GM11168 (cell line): ENCODE data around the gene SPATA13.

Experiments
- in situ Hi-C: fragments of 300-500 bp; cut with MboI; formaldehyde crosslinking; loops from one replicate; pipeline ENCODE4 v1.12.0; 2022; ENCODE audit warnings: low sequenced_read_pairs; ENCODE audit not compliant: unreplicated experiment

Gene SPATA13

DNA sequence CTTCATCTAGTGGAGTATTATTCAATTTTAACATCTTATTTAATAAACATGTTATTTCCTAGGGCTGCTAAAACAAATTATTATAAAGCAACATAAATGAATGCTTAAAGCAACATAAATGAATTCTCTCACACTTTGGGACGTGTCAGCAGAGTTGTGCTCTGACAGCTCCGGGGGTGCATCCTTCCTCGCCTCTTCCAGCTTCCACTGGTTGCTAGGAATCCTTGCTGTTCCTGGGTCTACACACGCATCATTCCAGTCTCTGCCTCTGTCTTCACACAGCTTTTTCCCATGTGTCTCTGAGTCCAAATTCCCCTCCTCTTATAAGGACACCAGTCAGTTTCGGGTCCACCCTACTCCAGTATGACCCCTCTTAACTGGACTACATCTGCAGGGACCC is 21.6 kb upstream of the SPATA13 start:
- in situ Hi-C loops, result no loop called here

DNA sequence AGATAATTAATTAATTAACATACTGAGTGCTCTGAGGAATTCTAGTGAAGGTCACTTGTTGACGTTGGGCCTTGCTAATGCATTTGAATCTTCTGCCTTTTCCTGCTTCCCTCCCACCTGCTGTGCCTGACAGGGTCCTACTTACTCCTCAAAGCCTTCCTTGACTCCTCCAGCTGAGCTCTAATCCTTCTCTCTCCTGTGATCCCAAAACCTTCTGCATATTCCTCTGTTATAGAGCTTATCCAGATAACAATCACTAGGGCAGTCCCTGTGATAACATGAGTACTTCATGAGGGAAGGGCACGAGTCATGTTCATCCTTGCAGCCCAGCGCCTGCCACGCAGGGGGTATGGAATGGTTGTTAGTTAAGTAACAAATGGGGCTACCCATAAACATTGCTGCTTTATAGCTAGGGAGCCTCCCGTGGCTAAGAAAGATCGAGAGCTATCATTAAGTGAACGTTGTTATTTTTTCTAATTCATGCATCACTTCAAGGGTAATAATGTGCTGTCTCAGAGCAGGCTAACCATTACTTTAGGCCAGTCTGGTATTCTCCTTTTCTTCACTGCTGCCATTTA is 19.1 kb upstream of the SPATA13 start:
- in situ Hi-C loops, result no loop called here

DNA sequence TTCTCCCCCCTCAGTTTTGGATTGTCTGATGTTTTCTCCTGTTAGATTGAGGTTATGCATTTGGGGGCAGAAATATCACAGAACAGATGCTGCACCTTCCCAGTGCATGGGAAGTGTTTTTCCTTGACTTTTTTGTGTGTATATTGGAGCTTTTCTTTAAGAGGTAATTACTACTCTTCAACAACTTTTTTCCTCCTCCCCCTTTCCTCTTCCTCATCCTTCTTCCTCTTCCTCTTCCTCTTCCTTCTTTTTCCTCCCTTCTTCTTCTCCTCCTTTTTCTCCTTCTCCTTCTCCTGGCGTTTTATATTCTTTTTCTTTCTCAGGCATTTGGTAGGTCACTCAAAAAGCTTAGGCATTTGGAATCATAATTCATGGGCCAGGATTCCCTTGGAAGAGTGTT is 18.1 kb upstream of the SPATA13 start:
- in situ Hi-C loops, result no loop called here

DNA sequence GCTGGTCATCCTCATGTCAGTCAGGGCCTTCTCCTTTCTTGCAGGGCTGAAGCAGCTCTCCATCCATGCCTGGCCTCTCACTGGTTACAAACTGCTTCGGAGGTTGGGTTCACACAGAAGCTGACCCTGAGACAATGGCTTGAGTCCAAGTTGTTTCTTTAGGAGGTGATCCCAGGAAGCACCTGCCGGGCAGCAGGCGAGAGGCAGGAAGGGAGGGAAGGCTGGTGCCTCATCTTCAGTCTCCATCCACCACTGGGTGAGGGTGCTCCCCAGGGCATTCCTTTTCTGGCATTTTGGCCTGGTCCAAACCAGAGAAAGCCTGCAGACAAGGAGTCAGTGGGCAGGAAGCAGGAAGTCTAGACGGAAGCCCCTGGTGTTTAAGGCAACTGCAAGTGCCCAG is 17.6 kb upstream of the SPATA13 start:
- in situ Hi-C loops, result no loop called here

DNA sequence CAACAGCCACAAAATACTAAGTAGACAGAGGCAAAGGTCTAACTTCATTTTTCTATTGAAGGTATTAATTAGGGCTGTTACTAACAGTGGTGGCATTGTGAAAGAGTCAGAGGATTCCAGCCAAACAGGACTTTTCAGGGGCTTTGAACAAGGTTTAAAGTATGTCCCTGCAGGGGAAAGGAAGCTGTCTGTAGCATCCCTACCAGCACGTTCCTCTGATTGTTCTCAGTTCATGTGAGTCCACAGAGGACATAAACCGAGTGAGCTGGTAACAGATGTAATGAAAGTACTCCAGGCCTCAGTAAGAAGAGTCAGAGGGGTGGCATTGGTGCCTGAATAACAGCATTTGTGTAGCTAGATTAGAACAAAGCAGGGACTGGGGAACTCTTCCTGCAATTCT is 15.3 kb upstream of the SPATA13 start:
- in situ Hi-C loops, result no loop called here

DNA sequence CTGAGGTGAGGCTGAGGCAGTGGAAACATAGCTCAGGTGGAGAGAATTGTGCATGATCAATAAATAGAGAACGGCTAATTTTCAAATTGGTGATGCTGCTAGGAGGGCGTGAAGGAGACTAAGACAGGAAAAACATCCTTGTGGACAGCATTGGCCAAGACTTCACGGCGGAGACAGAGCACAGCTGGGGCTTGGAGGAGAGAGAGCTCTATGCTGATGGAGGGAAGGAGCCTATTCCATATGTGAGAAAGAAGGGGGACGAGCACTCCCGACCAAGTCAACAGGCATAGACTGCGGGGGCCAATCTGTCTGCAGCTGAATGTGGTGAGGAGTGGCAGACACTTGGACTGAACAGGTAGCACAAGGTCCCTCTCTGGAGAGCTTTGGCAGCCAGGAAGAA is 14.8 kb upstream of the SPATA13 start:
- in situ Hi-C loops, result no loop called here

DNA sequence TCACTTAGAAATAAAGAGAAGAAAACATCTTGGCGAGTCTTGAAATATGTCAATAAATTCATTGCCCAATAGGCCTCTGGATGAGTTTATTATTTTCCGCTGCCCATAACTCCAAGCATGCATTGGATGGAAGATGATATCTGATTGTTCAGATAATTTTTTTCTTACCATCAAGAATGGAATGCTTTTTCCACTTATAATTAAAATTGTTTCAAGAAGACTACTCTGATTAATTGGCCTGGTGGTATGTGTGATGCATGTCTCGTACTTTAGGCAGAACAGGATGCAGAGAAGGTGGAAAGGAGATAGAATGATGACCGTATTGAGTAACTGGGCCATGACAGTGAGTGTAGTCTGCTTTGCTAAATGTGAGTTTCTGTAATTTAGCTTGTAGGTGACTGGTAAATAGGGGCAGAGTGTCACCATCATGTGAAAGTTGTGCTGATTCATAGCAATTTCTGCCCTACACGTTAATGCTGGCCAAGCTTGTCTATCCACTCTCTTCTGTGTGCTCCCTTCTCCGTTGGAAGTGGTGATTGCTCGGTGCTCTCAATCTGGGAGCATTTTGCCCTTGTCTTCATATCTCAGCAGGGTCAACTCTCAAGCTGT is 13.5 kb upstream of the SPATA13 start:
- in situ Hi-C loops, result no loop called here

DNA sequence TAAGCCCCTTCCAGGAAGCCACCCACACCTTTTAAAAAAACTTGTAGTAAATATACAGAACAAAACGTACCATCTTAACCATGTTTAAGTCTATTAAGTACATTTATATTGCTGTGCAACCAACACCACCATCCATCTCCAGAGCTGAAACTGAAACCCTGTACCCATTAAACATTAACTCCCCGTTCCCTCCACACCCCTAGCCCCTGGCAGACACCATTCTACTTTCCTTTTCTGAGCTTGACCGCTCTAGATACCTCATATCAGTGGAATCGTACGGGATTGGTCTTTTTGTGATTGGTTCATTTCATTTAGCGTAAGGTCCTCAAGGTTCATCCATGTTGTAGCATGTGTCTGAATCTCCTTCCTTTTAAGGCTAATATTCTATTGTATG is 13.0 kb upstream of the SPATA13 start:
- in situ Hi-C loops, result no loop called here

DNA sequence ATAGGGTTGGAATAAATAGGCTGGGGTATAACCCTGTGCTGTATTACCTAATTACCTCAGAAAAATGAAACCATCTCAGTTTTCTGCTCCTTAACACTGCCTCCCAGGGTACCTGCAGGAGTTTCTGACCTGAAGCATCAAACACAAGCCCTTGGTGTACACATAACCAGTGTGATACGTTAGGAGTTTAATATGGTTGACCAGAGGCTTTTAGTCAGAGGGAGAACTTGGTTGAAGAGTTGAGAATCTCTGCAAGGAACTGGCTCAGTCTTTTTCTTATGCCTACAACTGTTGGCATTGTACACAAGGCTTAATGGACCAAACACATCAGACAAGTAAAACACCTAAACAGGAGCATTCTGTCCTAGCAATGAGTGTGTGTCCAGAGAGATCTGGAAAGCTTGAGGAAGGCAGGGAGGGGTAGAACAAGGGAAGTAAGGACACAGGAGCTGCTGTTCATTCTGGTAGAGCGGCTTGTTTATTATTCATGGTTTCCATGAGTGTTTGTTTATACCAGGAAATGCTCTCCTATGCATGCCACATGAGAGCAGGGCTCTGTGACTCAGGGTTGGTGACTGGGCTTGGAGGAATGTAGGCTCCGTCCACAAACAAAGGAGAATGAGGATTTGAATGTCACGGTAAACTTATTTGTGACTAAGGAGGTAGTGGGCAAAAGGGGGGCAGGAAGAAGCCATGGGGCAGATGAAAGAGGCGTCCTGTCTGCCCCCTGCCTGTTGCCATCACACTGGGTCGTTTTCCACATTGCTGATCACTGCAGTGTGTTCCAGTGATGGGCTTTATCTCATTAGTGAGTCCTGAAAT is 11.9 kb upstream of the SPATA13 start:
- in situ Hi-C loops, result no loop called here

DNA sequence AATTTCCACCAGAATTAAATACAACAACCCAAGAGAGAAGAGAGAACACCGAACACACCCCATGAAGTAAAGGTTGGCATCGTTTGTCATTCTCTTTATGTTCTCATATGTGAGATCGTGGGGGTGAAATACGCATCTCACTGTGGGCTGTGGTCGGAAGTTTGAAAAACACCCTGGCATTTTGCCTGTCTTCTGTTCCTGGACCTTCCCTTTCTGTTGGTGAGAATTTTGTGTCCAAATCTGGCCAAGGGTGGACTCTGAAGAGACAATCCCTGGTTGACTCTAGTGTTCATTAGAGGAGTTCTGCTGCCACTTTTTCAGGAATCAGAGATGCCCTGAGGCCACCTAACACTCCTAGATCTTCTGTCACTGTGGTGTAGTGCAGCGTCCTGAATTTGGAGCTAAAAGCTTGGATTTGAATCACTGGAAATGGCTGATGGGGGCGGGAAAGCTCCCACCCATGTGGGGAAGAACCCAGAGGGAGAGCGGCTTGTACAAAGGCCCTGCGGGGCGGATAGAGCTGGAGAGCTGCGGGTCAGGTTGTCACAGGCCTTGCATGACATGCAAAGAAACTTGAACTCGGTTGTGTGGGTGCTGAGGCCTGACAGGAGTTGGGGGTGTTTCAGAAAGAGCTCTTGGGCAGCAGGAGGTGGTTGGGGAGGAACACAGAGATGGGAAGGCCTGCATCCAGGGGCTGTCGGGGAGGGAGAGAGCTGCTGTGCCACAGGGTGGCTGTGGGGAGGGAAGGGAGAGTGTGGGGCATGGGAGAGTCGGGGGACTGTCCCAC is 11.1 kb upstream of the SPATA13 start:
- in situ Hi-C loops, result no loop called here

DNA sequence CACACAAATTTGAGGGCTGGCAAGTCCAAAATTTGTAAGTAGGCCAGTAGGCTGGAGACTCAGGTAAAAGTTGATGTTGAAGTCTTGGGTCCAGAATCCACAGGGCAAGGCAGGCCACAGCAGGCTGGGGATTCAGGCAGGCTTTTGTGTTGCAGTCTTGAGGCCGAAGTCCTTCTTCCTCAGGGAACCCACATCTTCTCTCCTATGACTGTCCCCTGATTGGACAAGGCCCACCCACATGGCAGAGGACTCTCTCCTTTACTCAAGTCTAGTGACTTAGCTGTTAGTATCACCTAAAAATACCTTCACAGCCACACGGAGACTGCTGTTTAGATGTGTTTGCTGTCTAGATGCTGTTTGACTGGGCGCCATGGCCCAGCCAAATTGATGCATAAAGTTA is 9.9 kb upstream of the SPATA13 start:
- in situ Hi-C loops, result no loop called here

DNA sequence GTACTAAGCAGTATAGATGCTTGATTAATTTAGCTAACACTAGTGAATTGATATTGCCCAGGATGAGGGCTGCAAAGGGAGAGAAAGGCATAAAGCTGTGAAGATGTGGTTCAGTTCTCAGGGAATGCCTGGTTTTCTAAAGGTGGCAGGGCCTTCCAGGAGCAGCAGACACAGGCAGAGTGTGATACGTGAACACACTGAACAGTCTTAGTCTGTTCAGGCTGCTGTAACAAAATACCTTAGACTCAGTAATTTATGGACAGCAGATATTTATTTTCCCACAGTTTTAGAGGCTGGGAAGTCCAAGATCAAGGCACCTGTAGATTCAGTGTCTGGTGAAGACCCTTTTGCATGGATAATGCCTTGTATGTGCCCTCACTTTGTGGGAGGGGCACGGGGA is 8.7 kb upstream of the SPATA13 start:
- in situ Hi-C loops, result no loop called here

DNA sequence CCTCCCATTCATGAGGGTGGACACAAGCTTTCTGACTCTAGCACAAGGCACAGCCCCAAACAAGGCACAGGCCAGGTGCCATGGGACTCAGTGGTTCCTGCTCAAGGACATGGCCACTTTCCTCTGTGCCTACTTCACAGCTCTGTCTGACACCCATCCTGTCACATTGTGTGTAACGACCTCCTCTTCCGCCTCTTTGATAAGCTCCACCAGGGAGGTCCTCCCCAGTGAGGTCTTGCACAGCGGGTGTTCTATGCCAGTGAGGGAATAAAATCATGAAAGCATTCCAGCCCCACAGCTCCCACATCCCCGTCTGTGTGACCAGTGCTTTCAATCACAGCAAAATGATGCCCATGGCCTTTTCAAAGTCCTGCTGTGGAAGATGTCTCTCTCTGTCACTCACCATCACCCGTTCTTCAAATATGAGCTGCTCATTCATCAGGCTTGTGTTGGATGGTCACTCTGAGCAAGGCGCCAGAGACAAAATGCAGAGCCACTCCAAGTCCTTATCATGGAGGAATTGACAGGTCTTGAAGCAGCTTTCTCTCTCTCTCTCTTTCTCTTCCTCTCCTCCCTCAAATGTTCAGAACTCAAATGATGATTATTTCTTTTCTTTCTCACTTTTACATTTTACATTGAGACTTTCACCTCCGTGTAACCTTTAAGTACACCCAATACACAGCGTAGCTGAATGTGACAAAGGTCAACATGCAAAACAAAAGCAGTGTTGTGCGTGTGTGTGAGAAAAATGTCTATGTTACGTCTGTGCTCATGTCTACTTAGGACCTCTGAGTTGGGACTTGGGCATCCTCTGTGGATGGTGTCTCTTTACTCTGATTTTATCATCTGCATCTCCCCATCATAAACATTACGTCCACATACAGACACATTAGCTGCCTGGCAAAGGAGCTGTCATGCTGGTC is 8.0 kb upstream of the SPATA13 start:
- in situ Hi-C loops, result no loop called here

DNA sequence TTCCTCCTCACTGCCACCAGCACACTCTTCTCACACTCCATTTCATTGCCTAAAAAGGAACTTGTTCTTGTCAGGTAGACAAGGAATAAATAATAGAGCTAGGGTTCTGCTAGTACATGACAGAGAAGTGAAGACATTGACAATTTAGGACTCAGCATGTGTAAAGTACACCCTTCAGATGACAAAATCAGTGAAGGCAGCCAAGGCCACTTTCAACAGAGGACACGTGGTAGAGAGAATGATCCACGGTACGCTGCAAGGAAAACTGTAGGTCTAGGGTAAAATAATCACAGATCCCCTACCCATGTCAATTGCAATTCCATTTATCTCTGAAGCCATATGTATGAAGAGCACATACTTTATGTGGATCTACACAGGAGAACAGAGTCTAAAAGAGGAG is 7.2 kb upstream of the SPATA13 start:
- in situ Hi-C loops, result no loop called here

DNA sequence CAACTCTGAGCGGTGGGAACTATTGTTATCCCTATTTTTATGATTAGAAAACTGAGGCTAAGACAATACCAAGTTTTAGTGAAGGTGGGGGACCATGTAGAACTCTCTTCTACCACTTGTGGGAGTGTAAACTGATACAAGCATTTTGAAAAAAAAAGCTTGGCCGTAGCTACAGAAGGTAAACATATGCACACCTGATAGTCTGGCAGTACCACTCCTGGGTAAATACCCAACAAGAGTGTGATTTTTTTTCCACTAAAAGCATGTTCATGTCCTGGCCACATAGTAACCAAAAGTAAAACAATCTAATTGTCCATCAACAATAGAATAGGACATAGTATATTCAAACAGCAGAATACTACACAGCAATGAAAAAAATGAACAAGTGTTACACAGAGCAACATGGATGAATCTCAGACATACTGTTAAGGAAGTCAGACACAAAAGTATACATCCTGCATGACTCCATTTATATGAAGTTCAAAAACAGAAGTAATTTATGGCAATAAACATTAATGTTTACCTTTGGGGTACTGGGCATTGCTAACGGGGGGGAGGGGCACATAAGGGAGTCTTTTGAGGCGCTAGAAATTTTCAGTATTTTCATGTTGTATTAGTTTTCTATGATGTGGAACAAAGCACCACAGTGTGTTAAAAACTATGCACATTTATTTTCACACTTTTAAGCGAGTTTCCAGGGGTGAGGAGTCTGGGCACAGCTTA is 6.4 kb upstream of the SPATA13 start:
- in situ Hi-C loops, result no loop called here

DNA sequence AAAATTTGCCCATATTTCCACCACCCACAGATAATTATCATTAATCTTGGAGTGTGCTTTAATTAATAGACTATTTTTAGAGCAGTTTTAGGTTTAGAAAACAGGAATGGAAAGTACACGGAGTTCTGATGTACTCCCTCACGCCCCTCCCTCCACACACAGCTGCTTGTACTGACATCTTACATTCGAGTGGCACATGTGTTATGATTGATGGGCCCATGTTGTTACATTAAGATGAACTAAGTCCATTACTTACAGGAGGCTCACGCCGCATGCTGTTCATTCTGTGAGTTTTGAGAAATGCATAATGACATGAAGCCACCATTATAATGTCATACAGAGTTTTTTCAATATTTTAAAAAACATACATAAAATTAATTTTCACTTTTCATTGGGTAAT is 1.2 kb upstream of the SPATA13 start:
- in situ Hi-C loops, result no loop called here

DNA sequence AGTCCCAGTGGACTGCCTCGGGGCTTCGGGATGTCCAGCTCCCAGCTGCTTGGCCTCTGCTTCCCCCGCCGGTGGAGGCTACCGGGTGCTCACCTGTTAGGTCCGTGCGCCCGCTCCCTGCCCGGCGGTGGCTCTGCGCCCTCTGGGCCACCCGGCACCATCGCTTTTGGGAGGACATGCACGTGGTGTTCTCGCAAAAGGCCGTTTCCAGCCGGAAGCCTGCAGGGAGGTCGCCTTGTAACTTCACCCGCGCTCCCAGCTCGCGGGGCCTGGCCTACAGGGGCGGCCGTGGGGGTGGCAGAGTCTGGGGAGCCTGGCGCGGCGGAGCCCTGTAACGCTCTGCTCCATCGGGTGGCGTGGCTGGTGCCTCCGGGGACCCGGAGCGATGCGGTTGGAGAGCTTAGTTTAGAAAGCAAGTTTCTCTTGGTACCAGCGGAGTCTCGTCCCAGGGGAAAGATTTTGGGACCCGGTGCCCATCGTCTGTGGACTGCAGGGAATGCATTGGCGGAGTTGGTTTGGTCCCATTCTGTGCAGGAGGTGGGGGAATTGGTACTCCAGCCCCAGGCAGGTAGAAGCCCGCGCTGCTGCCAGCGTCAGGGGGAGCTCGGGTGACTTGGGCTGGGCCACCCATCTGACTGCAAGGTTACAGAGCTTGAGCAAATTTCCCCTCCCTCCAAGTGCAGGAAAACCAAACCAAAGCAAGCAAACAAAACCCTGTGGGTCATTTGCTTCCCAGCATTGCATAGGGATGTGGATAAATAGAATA is 673 bp downstream of the SPATA13 start:
- in situ Hi-C loops, result no loop called here

DNA sequence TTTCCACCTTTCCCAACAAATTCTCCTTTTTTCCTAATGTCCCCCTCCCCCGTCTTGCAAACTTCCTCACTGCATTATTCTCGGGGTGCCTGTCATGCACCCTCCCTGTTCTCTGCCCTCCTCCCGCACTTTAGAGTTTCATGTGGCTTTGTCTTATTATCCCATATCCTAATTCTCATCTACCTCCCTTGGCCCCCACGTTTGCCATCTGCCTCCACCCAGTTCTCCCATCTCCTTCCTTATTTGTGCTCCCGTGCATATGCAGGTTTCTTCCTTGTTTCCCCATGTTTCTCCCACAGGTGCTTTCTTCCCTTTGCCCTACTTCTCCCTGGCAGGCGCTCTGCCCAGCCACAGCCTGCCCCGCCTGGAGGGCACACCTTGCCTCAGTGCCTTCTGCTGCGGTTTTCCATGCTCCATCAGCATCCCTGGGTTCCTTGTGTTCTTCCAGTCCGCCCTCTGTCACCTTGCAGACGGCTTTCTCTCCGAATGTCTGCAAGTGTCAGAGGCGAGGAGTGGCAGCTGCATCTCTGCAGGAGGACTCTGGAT is 1.5 kb downstream of the SPATA13 start:
- in situ Hi-C loops, result no loop called here
